Measurements from ENCODE around the gene NRTN. TPM values are rescaled to one million over a fixed set of nuclear protein-coding genes. Genes with fewer than 3 reads are reported as not detected.
A peak's percentile ranks its signal among the peaks of the same experiment; 100 is the strongest.

NRTN gene
- polyA plus RNA-seq, 1 donor from 2014 or later, result 0.62 TPM

- Histone ChIP-seq H2AFZ (ENCODE audit: low read depth, low read length) (peak within 1 kb of the TSS; percentile 79), H3K27ac (ENCODE audit: low read length) (peak within 1 kb of the TSS; percentile 94), H3K9ac (ENCODE audit: low read length) (peak within 1 kb of the TSS; percentile 93), H3K27me3 (ENCODE audit: insufficient read depth, low read depth, low read length) (no peaks in the 10 kb centered on the region), H3K36me3 (ENCODE audit: insufficient read depth, low read length) (no peaks in the 10 kb centered on the region), H3K4me2 (ENCODE audit: low read length) (peak within 1 kb of the TSS; percentile 74), H3K4me3 (ENCODE audit: low read length) (peak within 1 kb of the TSS; percentile 86), H3K9me3 (ENCODE audit: low read length) (no peaks in the 10 kb centered on the region), H3K9me2 (ENCODE audit: insufficient read depth, low read length) (no peaks in the 10 kb centered on the region), H4K20me1 (ENCODE audit: insufficient read depth) (no peaks in the 10 kb centered on the region), H3F3A (ENCODE audit: insufficient read depth, low read length, poor library complexity, severe bottlenecking) (no peaks in the 10 kb centered on the region), H3K79me2 (replicated peaks; ENCODE audit: insufficient read depth, low read length) (no peaks in the 10 kb centered on the region)
- peak; percentile 95 for TF ChIP-seq POLR2AphosphoS5 (IDR thresholded peaks at IDR 0.05)
- no peak for TF ChIP-seq EZH2 (IDR thresholded peaks at IDR 0.05; ENCODE audit: borderline replicate concordance, insufficient read depth, low read length, poor library complexity, severe bottlenecking)
- TF ChIP-seq RAD21 (conservative IDR thresholded peaks at IDR 0.05), result no peak
- TF ChIP-seq SMC3 (conservative IDR thresholded peaks at IDR 0.05; ENCODE audit: poor library complexity), result no peak
- peak; percentile 99 for TF ChIP-seq MXI1 (conservative IDR thresholded peaks at IDR 0.05; ENCODE audit: poor library complexity, severe bottlenecking)
- TF ChIP-seq, protein P1, sequence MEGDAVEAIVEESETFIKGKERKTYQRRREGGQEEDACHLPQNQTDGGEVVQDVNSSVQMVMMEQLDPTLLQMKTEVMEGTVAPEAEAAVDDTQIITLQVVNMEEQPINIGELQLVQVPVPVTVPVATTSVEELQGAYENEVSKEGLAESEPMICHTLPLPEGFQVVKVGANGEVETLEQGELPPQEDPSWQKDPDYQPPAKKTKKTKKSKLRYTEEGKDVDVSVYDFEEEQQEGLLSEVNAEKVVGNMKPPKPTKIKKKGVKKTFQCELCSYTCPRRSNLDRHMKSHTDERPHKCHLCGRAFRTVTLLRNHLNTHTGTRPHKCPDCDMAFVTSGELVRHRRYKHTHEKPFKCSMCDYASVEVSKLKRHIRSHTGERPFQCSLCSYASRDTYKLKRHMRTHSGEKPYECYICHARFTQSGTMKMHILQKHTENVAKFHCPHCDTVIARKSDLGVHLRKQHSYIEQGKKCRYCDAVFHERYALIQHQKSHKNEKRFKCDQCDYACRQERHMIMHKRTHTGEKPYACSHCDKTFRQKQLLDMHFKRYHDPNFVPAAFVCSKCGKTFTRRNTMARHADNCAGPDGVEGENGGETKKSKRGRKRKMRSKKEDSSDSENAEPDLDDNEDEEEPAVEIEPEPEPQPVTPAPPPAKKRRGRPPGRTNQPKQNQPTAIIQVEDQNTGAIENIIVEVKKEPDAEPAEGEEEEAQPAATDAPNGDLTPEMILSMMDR (IDR thresholded peaks at IDR 0.05; ENCODE audit: poor library complexity, severe bottlenecking), result peak; percentile 20
- TF ChIP-seq, protein P2, sequence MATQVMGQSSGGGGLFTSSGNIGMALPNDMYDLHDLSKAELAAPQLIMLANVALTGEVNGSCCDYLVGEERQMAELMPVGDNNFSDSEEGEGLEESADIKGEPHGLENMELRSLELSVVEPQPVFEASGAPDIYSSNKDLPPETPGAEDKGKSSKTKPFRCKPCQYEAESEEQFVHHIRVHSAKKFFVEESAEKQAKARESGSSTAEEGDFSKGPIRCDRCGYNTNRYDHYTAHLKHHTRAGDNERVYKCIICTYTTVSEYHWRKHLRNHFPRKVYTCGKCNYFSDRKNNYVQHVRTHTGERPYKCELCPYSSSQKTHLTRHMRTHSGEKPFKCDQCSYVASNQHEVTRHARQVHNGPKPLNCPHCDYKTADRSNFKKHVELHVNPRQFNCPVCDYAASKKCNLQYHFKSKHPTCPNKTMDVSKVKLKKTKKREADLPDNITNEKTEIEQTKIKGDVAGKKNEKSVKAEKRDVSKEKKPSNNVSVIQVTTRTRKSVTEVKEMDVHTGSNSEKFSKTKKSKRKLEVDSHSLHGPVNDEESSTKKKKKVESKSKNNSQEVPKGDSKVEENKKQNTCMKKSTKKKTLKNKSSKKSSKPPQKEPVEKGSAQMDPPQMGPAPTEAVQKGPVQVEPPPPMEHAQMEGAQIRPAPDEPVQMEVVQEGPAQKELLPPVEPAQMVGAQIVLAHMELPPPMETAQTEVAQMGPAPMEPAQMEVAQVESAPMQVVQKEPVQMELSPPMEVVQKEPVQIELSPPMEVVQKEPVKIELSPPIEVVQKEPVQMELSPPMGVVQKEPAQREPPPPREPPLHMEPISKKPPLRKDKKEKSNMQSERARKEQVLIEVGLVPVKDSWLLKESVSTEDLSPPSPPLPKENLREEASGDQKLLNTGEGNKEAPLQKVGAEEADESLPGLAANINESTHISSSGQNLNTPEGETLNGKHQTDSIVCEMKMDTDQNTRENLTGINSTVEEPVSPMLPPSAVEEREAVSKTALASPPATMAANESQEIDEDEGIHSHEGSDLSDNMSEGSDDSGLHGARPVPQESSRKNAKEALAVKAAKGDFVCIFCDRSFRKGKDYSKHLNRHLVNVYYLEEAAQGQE (IDR thresholded peaks at IDR 0.05; ENCODE audit: borderline replicate concordance), result peak; percentile 75
- peak; percentile 67 for TF ChIP-seq EP300 (conservative IDR thresholded peaks at IDR 0.05; ENCODE audit: poor library complexity, severe bottlenecking)
- peak; percentile 65 for TF ChIP-seq TAF1 (IDR thresholded peaks at IDR 0.05; ENCODE audit: low read depth)
Observed at GRCh38 chr19:5790559-5791520, 14.0 kb upstream of the NRTN start, which contains the start of gene DUS3L. DUS3L (minus strand) TSS chr19:5791163; CDS start chr19:5791141, 22 bp downstream.

GRCh38 chr19:5792224-5792623, 12.6 kb upstream of the NRTN start:
- H3K36me3 ChIP-seq (ENCODE audit: insufficient read depth, low read length), result no peaks in the 10 kb centered on the region
- no peaks in the 10 kb centered on the region for H3K79me2 ChIP-seq (replicated peaks; ENCODE audit: insufficient read depth, low read length)
- H3K9me2 ChIP-seq (ENCODE audit: insufficient read depth, low read length), result no peaks in the 10 kb centered on the region
- no peaks in the 10 kb centered on the region for H3F3A ChIP-seq (ENCODE audit: insufficient read depth, low read length, poor library complexity, severe bottlenecking)
- H4K20me1 ChIP-seq (ENCODE audit: insufficient read depth), result no peaks in the 10 kb centered on the region
- H3K27ac ChIP-seq (ENCODE audit: low read length), result no peak overlapping the region
- no peaks in the 10 kb centered on the region for H3K9me3 ChIP-seq (ENCODE audit: low read length)
- no peak for TF ChIP-seq EZH2 (IDR thresholded peaks at IDR 0.05; ENCODE audit: borderline replicate concordance, insufficient read depth, low read length, poor library complexity, severe bottlenecking)
- TF ChIP-seq POLR2AphosphoS5 (IDR thresholded peaks at IDR 0.05), result no peak
- no peak for TF ChIP-seq TAF1 (IDR thresholded peaks at IDR 0.05; ENCODE audit: low read depth)
- TF ChIP-seq, protein P2 (IDR thresholded peaks at IDR 0.05; ENCODE audit: borderline replicate concordance), result no peak
- no peak for TF ChIP-seq RAD21 (conservative IDR thresholded peaks at IDR 0.05)
- TF ChIP-seq, protein P1 (IDR thresholded peaks at IDR 0.05; ENCODE audit: poor library complexity, severe bottlenecking), result no peak
- TF ChIP-seq EP300 (conservative IDR thresholded peaks at IDR 0.05; ENCODE audit: poor library complexity, severe bottlenecking), result no peak
- TF ChIP-seq MXI1 (conservative IDR thresholded peaks at IDR 0.05; ENCODE audit: poor library complexity, severe bottlenecking), result no peak
- no peak for TF ChIP-seq SMC3 (conservative IDR thresholded peaks at IDR 0.05; ENCODE audit: poor library complexity)
- no peaks in the 10 kb centered on the region for H3K27me3 ChIP-seq (ENCODE audit: insufficient read depth, low read depth, low read length)
- H3K4me3 ChIP-seq (ENCODE audit: low read length), result no peak overlapping the region
- H3K9ac ChIP-seq (ENCODE audit: low read length), result no peak overlapping the region
- no peak overlapping the region for H2AFZ ChIP-seq (ENCODE audit: low read depth, low read length)
- H3K4me2 ChIP-seq (ENCODE audit: low read length), result no peak overlapping the region
